GM21528 (cell line): ENCODE data around the gene EML5.

Experiments used
- ATAC-seq: cut with Tn5 transposase; IDR thresholded peaks from one replicate; pipeline ENCODE4 v1.9.1; 2021; ENCODE audit warnings: mild to moderate bottlenecking, moderate library complexity; ENCODE audit not compliant: unreplicated experiment, low FRiP score

Gene EML5

GRCh38 chr14:88628033-88628432 lies 164.7 kb downstream of the EML5 start:
- ATAC-seq, result no peak

GRCh38 chr14:88625671-88626070 lies 167.1 kb downstream of the EML5 start:
- no peak for ATAC-seq

GRCh38 chr14:88621100-88621499 lies 171.7 kb downstream of the EML5 start:
- ATAC-seq, result no peak

GRCh38 chr14:88618476-88618875 lies 174.3 kb downstream of the EML5 start:
- no peak for ATAC-seq

GRCh38 chr14:88617479-88617878 lies 175.3 kb downstream of the EML5 start:
- ATAC-seq, result no peak

- no peak for ATAC-seq
Observed at GRCh38 chr14:88616697-88617096, 176.1 kb downstream of the EML5 start.

- ATAC-seq, result no peak
Observed at GRCh38 chr14:88614218-88614907, 178.4 kb downstream of the EML5 start.

- no peak for ATAC-seq
Observed at GRCh38 chr14:88613552-88614010, 179.2 kb downstream of the EML5 start.

GRCh38 chr14:88612981-88613380 lies 179.8 kb downstream of the EML5 start:
- ATAC-seq, result no peak

- ATAC-seq, result no peak
Observed at GRCh38 chr14:88611878-88612277, 180.9 kb downstream of the EML5 start.

GRCh38 chr14:88607829-88608228 lies 184.9 kb downstream of the EML5 start:
- ATAC-seq, result no peak

- no peak for ATAC-seq
Observed at GRCh38 chr14:88605594-88605993, 187.2 kb downstream of the EML5 start.

GRCh38 chr14:88604212-88604611 lies 188.5 kb downstream of the EML5 start:
- no peak for ATAC-seq

GRCh38 chr14:88599761-88600439 lies 192.9 kb downstream of the EML5 start:
- peak; percentile 97 for ATAC-seq

GRCh38 chr14:88599326-88599725 lies 193.4 kb downstream of the EML5 start:
- ATAC-seq, result peak; percentile 32

GRCh38 chr14:88598097-88598675 lies 194.6 kb downstream of the EML5 start:
- ATAC-seq, result no peak

GRCh38 chr14:88597601-88598000 lies 195.2 kb downstream of the EML5 start:
- ATAC-seq, result no peak

GRCh38 chr14:88597038-88597437 lies 195.7 kb downstream of the EML5 start:
- no peak for ATAC-seq

- no peak for ATAC-seq
Observed at GRCh38 chr14:88592031-88592430, 200.7 kb downstream of the EML5 start.

GRCh38 chr14:88590173-88590572 lies 202.6 kb downstream of the EML5 start:
- ATAC-seq, result no peak

- ATAC-seq, result no peak
Observed at GRCh38 chr14:88588081-88588480, 204.7 kb downstream of the EML5 start.

GRCh38 chr14:88584451-88584850 lies 208.3 kb downstream of the EML5 start:
- ATAC-seq, result no peak
